ENCODE results near the gene NRARP.
A peak's percentile ranks its signal among the peaks of the same experiment; 100 is the strongest.

Gene NRARP

DNA sequence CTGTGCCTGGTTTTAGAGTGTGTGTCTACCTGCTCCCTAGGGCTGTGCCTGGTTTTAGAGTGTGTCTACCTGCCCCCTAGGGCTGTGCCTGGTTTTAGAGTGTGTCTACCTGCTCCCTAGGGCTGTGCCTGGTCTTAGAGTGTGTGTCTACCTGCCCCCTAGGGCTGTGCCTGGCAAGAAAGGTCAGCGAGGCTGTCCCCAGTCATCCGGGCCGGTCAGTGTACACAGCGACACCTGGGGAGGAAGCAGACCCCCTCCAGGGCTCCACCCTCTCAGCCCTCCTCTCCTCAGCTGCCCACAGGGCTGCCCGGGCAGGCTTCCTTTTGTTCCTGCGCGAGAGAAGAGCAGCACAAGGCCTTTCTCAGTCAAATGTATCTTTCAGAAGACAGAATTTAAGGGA lies 4.1 kb downstream of the NRARP start:
- DNase-seq, result no peak

- peak; percentile 66 for DNase-seq
Observed at GRCh38 chr9:137296670-137297664, 5.1 kb downstream of the NRARP start.

- DNase-seq, result peak; percentile 70
Observed at GRCh38 chr9:137295849-137296669, 6.0 kb downstream of the NRARP start.

DNA sequence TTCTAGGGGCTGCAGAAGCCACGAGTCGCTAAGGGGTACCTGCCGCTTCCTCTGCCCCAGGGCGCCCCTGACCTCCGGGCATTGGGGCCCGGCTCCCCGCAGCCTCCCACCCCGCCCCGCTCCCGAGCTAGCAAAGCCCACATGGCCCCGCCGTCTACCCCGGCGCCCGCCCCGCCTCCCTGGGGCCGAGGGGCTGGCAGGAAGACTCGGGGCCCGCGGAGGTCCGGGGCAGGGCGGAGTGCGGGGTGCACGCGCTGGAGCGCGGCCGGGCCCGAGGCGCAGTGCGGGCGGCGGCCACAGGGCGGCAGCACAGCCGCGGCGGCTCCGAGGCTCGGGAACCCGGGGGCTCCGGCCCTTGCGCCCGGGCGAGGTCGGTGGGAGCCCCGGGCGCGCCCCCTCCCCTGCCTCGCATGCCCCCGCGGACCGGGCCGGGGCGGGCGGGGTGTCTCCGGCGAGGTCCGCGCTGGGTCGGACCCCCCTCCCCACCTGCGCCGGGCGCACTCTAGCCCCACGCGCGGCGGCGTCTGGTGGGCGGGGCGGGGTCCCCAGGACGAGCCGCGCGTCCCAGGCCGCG lies 6.7 kb downstream of the NRARP start:
- DNase-seq, result peak; percentile 79

DNA sequence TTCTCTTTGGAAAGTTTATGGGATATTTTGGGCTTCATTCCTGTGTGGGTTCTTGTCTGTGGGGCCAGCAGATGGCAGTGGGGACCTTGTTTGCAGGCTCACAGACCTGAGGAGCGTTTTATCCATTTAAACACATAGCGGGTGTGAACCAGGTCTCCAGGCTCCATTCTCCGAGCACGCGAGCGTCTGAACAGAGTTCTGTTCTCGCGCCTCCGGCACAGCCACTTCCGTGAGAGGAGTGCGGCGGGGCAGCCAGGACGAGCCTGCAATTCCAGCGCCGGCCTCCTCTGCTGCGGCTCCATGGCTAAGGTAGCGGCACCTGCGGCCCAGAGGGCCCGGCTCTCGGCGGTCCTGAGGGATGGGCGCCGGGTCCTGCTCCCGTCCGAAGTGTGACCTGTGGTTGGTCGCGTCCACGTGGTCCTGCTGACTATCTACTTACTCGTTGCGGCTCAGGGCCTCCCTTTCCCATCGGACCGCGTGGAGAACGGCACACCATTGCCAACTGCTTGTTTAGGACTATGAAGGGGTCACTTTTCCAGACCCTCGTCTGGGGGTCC lies 7.3 kb downstream of the NRARP start:
- DNase-seq, result peak; percentile 92

GRCh38 chr9:137294091-137294680 lies 7.9 kb downstream of the NRARP start:
- peak; percentile 79 for DNase-seq

DNA sequence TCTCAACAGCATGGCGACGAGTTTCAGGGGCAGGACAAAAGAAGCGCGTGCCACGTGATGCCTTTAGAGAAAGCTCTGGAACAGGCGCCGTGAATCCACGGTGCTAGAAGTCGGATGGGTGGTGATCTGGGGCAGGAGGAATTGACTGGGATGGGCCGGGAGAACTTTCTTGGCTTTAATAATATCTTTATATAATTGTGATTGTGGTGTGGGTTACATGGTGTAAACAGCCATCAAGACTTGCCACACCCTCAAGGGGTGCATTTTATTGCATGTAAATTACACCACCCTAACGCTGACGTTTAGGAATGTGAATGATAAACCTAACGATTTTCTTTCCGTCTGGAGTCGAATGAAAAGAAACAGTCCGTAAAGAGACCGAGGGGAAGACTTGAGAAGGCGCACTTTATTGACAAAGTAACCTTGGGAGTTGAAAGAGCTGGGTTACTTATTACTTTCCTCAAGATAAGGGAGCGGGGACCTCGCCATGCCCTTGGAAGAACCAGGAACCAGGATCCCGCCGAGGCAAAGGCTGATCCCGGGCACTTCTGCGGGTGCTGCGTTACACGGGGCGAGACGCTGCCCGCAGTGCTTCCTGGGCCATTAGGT lies 8.5 kb downstream of the NRARP start:
- DNase-seq, result no peak

DNA sequence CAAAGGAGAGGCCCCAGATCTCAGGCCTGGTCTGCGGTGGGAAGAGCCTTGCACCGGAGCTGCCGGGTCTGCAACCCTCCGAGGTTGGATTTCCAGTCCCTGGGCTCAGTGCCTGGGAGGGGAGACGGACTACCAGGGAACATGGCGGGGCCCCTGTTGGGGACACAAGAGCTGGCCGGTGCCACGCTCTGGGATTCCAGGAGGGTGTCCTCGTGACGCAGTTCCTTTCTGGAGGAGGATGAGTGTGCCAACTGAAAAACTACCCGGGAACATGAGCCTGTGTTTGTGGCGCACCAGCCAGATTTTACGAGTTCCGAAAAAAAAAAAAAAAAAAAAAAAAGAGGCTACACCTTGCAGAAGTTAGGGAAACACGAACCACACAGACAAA lies 9.0 kb downstream of the NRARP start:
- no peak for DNase-seq

DNA sequence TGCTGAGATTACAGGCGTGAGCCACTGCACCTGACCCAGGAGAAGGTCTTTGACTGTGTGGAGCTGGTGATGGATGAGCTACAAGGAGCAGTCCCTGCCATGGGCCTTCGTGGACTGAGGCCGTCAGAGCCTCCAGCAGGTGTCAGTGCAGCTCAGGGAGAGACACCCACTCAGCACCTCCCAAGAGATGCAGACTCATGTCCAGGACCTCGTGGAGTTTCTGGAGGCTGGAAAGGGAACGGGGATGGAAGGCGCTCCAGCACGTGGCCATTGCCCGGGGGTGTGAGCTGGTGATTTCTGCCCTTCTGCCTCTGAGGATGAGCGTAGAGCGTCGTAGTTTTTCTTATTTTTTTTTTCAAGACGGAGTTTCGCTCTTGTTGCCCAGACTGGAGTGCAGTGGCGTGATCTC lies 15.1 kb downstream of the NRARP start:
- peak; percentile 87 for DNase-seq

DNA sequence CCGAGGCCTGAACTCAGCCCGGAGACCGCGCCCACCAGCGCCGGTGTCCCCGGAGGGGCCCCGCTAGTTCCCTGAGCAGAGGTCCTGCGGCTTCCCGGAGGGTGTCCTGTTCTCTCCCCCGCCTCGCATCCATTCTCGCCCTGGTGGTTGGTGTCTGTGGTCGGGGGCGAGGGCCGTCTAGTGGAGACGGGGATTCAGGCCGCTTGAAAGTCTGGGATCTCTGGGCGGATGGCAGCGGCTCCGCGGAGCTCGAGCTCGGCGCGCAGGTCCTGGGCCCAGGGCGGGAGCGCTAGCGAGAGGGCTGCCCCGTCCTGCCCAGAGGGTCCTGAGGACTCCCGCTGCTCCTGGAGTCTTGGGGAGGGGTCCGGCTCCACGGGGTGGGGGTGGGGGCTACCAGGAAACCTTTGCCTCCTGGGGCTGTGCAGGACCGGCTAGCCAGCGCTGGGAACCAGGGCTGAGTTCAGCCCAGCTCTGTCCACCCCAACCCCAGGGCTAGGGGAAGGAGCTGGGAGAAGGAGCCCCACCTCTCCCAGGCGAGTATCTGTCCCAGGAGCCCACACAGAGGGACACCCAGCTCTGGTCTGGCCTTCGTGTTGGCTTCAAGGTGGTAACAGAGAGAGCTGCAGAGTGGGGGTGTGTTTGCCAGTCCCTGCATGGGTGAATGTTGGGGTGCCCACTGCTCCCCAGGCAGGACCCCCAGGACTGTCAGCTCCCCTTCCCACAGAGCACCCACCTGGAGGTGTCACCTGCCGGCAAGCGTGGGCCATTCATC lies 20.5 kb downstream of the NRARP start:
- DNase-seq, result no peak

GRCh38 chr9:137280474-137281344 lies 21.4 kb downstream of the NRARP start:
- DNase-seq, result no peak

DNA sequence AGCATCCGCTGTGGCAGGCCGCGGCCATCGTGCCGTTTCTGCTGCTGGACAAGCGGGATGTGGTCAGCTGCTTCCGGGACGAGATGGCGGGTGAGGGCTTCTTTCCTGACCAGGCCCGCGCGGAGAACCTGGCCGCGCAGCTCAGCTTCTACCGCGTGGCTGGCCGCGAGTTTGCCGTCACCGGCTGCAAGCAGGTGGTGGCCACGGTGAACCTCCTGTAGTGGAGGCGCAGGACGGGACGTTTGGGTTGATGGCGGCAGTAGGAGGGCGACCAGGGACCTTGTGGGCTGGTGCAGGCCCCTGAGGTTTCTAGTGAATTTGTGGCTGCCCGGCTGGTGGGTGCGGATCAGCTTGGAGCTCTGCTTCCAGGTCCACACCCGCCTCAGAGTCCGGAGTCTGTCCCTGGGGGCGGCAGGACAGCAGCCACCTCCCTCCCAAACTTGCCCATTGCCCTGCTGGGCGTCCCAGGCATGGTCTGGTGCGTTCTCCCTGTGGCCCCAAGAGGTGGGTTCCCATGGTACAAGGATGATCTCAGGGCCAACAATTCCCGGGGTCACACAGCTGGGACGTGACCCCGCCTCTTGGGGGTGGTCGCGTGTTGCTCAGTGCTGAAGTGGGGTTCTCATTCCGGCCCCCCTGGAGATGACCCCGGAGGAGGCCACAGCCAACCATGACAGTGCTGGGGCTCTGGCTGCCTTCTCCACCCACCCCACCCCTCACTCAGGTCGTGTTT lies 22.2 kb downstream of the NRARP start:
- DNase-seq, result no peak

- DNase-seq, result no peak
Observed at GRCh38 chr9:137278721-137279711, 23.1 kb downstream of the NRARP start.

- no peak for DNase-seq
Observed at GRCh38 chr9:137278061-137278701, 23.9 kb downstream of the NRARP start.

- DNase-seq, result no peak
Observed at GRCh38 chr9:137277329-137278041, 24.6 kb downstream of the NRARP start, which contains the start of gene TOR4A. TSS of gene TOR4A (plus strand) at chr9:137277726. CDS start at chr9:137278690, 964 bp downstream.

DNA sequence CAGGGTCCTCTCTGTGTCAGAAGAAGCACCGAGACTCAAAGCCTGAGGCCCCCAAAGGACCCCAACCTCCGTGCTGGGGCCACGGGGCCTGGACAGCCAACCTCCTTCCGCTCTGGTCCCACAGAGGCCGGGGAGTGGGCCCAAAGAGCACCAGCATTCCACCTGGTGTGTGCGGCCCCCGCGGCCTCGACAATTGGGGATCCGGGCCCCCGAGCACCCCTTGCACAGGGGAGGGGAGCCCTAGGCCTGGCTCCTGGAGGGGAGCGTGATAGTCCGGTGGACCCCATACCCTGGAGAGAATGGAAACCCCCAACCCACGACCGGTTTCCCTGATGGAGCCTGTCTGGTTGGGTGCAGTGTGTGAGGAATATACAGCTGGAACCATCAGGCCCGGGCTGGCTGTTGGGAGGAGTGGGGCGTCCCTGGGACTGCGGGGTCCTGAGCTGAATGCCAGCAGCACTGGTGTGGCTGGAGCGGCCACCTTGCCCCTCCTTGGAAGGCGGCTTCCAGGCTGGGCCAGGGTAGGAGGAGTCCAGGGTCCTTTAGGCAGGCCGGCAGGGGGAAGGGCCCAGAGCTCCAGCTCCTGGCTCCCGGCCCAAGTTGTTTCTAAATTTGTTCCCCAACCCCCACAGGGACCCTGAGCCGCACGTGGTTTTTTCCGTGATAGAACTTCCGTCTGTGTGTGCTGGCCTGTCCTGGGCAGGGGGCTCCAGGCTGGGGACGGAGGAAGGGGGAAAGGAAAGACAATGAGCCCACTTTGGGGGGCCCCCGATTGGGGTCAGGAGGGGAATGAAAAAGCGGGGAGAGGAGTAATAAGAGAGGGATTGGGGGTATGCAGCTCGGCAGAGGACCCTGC lies 25.4 kb downstream of the NRARP start:
- DNase-seq, result no peak
